K562 (cell line): ENCODE data around the gene FAM83F. TPM values are rescaled to one million over a fixed set of nuclear protein-coding genes. Genes with fewer than 3 reads are reported as not detected.

Experiments
- BDP1 ChIP-seq: IDR thresholded peaks from 3 replicates; pipeline ENCODE4 v1.6.1; 2011; ENCODE audit not compliant: insufficient read length, insufficient read depth
- CBFA2T3 ChIP-seq: fragments of 450-650 bp; IDR thresholded peaks from 2 replicates; pipeline ENCODE4 v1.6.1; 2017
- CTBP1 ChIP-seq: fragments of 450-650 bp; IDR thresholded peaks from 2 replicates; pipeline ENCODE4 v1.6.1; 2016; ENCODE audit warnings: borderline replicate concordance
- CTCFL ChIP-seq: IDR thresholded peaks from 2 replicates; pipeline ENCODE4 v1.6.1; 2011; ENCODE audit warnings: borderline replicate concordance, low read depth, mild to moderate bottlenecking, moderate library complexity, low read length; ENCODE audit not compliant: insufficient read depth, poor library complexity, severe bottlenecking
- ESRRA ChIP-seq: fragments of 450-650 bp; IDR thresholded peaks from 2 replicates; pipeline ENCODE4 v1.6.1; 2014; ENCODE audit warnings: low read depth, mild to moderate bottlenecking, moderate library complexity, borderline replicate concordance
- EWSR1 ChIP-seq: fragments of 450-650 bp; IDR thresholded peaks from 2 replicates; pipeline ENCODE4 v1.6.1; 2018; ENCODE audit warnings: borderline replicate concordance, mild to moderate bottlenecking, low read depth, moderate library complexity; ENCODE audit not compliant: partially characterized antibody
- FUS ChIP-seq: fragments of 200-400 bp; formaldehyde crosslinking; optimal IDR thresholded peaks from 2 replicates; pipeline ENCODE3; 2017; ENCODE audit warnings: low read depth, low read length
- HDAC8 ChIP-seq: fragments of 450-650 bp; IDR thresholded peaks from 2 replicates; pipeline ENCODE4 v1.6.1; 2016; ENCODE audit warnings: mild to moderate bottlenecking, missing genetic modification characterization, moderate library complexity, missing compliant biosample characterization
- HDGF ChIP-seq: fragments of 450-650 bp; IDR thresholded peaks from 2 replicates; pipeline ENCODE4 v1.6.1; 2016
- HINFP ChIP-seq: fragments of 450-650 bp; conservative IDR thresholded peaks from 2 replicates; pipeline ENCODE4 v1.6.1; 2016; ENCODE audit warnings: missing genetic modification characterization, low read depth, mild to moderate bottlenecking, control low read depth, missing compliant biosample characterization
- HNRNPH1 ChIP-seq: fragments of 200-400 bp; formaldehyde crosslinking; optimal IDR thresholded peaks from 2 replicates; pipeline ENCODE3; 2017; ENCODE audit warnings: low read depth, mild to moderate bottlenecking, low read length, moderate library complexity
- LARP7 ChIP-seq: fragments of 450-650 bp; IDR thresholded peaks from 2 replicates; pipeline ENCODE4 v1.6.1; 2016
- NBN ChIP-seq: fragments of 450-650 bp; IDR thresholded peaks from 2 replicates; pipeline ENCODE4 v1.6.1; 2016; ENCODE audit warnings: low read depth, mild to moderate bottlenecking
- NFE2 ChIP-seq: IDR thresholded peaks from 2 replicates; pipeline ENCODE4 v1.6.1; 2014; ENCODE audit warnings: antibody characterized with exemption, low read depth
- POLR2AphosphoS5 ChIP-seq: IDR thresholded peaks from 2 replicates; pipeline ENCODE4 v1.6.1; 2011; ENCODE audit warnings: mild to moderate bottlenecking, low read depth, low read length, moderate library complexity; ENCODE audit not compliant: control insufficient read depth, insufficient read depth
- POLR2B ChIP-seq: fragments of 450-650 bp; IDR thresholded peaks from 2 replicates; pipeline ENCODE4 v1.6.1; 2018; ENCODE audit warnings: low read depth; ENCODE audit not compliant: partially characterized antibody
- PURB ChIP-seq: sonication (generic); formaldehyde crosslinking; IDR thresholded peaks from 2 replicates; pipeline ENCODE4 v1.9.0; 2021; ENCODE audit warnings: low read depth, mild to moderate bottlenecking, missing genetic modification reagents
- RHOXF2B ChIP-seq: fragments of 250-450 bp; sonication (Bioruptor Pico); conservative IDR thresholded peaks from 2 replicates; pipeline ENCODE4 v1.5.1; 2021
- ZNF121 ChIP-seq: sonication (generic); formaldehyde crosslinking; conservative IDR thresholded peaks from 2 replicates; pipeline ENCODE4 v1.8.0; 2022; ENCODE audit warnings: missing genetic modification reagents
- ZNF384 ChIP-seq: IDR thresholded peaks from 2 replicates; pipeline ENCODE4 v1.6.1; 2012; ENCODE audit warnings: low read depth, low read length, improper control_type of control experiment
- ZNF408 ChIP-seq: fragments of 250-450 bp; sonication (Bioruptor Pico); IDR thresholded peaks from 2 replicates; pipeline ENCODE4 v1.4.0; 2020; ENCODE audit warnings: low read depth, mild to moderate bottlenecking, moderate library complexity
- polyA plus RNA-seq, 8 experiments: library from polyadenylated mRNA; depleted of rRNA in 4 of 8; stranded (reverse) in 5 of 8; unstranded in 3 of 8; fragments of >200 nt; fragmentation: Nextera tagmentation in 2 of 8; fragmentation: Illumina TruSeq in 1 of 8; extraction: Ambion mirVana in 2 of 8; extraction: Trizol in 1 of 8; gene quantifications; 2 replicates each; pipeline versions ENCODE4 v1.2.1 to v1.2.3, GENCODE V29; 2011 to 2014; ENCODE audit warnings: inconsistent platforms in 1 of 8, missing spikeins in 1 of 8
- total RNA-seq, 7 experiments: library from RNA; depleted of rRNA in 6 of 7; stranded (reverse); fragments of >200 nt in 6 of 7; fragmentation: Illumina TruSeq in 2 of 7; extraction: Trizol in 2 of 7; gene quantifications; 2 replicates each; pipeline versions ENCODE4 v1.2.1 to v1.2.3, GENCODE V29; 2011 to 2021; ENCODE audit warnings: low replicate concordance in 1 of 7
- TF ChIP-seq, protein P1 (sequence below): fragments of 250-450 bp; sonication (Bioruptor Pico); IDR thresholded peaks from 2 replicates; pipeline ENCODE4 v1.8.0; 2021; ENCODE audit warnings: moderate library complexity, mild to moderate bottlenecking, inconsistent platforms
- TF ChIP-seq, protein P2 (sequence below): sonication (generic); IDR thresholded peaks from 2 replicates; pipeline ENCODE4 v1.6.1; 2016

FAM83F gene
- total and polyA plus RNA-seq, 9 of the 15 experiments (the other 6 are each of a cell fraction or from before 2014, with no cell fraction given) = under 0.01 to 0.13 (median 0.04) TPM; not detected in 1

DNA sequence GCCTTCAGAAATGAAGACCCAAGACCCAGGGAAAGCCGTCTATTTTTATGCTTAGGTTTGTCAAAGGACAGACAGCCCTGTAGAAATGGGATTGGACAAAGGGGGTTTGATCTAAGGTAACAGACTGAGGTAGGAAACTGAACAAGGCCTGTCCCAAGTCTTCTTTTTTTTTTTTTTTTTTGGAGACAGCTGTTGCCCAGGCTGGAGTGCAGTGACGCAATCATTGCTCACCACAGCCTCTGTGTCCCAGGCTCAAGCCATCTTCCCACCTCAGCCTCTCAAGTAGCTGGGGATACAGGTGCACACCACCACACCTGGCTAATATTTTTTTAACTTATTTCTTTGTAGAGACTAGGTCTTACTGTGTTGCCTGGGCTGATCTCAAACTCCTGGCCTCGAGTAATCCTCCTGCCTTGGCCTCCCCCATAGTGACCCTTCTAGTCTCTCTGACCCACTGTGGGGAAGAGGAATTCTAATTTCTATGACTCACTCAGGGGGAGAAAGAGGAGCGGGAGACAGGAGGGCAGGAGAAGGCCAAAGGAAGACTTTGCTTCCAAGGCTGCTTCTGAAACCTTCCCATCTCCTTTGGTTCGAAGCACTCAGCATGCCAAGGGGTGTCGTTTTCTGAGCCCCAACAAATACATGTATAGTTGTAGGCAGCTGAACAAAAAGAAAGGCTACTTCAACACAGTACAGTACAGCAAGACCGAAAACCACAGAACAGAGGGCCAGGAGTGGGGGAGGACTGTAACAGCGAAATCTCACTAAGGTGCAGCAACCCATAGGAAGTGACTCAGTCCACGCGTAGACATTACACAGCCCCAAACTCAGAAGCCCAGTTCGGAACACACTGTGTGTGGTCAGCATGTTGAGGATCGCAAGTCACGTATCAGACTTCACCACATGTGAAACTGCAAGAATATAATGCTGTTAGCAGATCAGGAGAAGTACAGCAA is 33.7 kb upstream of the FAM83F start (continued):
- TF ChIP-seq POLR2B (no peak), FUS (no peak), HDAC8 (no peak), BDP1 (no peak), CTBP1 (no peak), ZNF121 (CRISPR knock-in tag) (peak; percentile 94), ESRRA (peak; percentile 36; the same call in 1 of the 2 replicates), LARP7 (no peak), ZNF408 (no peak), HDGF (no peak), CBFA2T3 (peak; percentile 91), EWSR1 (no peak), POLR2AphosphoS5 (peak; percentile 69), HINFP (tag) (no peak), RHOXF2B (no peak), PURB (no peak), ZNF384 (peak; percentile 63), NFE2 (peak; percentile 90), CTCFL (no peak), NBN (0 out of 2 replicates have a peak, but pooled peaks have one; percentile 46), HNRNPH1 (no peak)
- TF ChIP-seq, protein P1, sequence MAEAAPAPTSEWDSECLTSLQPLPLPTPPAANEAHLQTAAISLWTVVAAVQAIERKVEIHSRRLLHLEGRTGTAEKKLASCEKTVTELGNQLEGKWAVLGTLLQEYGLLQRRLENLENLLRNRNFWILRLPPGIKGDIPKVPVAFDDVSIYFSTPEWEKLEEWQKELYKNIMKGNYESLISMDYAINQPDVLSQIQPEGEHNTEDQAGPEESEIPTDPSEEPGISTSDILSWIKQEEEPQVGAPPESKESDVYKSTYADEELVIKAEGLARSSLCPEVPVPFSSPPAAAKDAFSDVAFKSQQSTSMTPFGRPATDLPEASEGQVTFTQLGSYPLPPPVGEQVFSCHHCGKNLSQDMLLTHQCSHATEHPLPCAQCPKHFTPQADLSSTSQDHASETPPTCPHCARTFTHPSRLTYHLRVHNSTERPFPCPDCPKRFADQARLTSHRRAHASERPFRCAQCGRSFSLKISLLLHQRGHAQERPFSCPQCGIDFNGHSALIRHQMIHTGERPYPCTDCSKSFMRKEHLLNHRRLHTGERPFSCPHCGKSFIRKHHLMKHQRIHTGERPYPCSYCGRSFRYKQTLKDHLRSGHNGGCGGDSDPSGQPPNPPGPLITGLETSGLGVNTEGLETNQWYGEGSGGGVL = no peak
- TF ChIP-seq, protein P2, sequence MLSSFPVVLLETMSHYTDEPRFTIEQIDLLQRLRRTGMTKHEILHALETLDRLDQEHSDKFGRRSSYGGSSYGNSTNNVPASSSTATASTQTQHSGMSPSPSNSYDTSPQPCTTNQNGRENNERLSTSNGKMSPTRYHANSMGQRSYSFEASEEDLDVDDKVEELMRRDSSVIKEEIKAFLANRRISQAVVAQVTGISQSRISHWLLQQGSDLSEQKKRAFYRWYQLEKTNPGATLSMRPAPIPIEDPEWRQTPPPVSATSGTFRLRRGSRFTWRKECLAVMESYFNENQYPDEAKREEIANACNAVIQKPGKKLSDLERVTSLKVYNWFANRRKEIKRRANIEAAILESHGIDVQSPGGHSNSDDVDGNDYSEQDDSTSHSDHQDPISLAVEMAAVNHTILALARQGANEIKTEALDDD = peak; percentile 75
